G401 (cell line): ENCODE measurements around the gene GPR37. TPM values are rescaled to one million over a fixed set of nuclear protein-coding genes. Genes with fewer than 3 reads are reported as not detected.

Experiments
- total RNA-seq: library from RNA; depleted of rRNA; stranded (reverse); fragments of >200 nt; shearing (Covaris generic); gene quantifications from 2 replicates; pipeline ENCODE4 v1.2.3, GENCODE V29; 2014; rRNA removed

The GPR37 gene
- total RNA-seq, 1 experiment from 2014 or later = not detected

Other genes with a start within 250 kb of the GPR37 start
- gene POT1, start 164.0 kb upstream of the GPR37 start, total RNA-seq = 26.8 and 46.6 TPM in 2 replicates